Karpas-422 (cell line): ENCODE measurements around the gene RAB11FIP4. TPM values are rescaled to one million over a fixed set of nuclear protein-coding genes. Genes with fewer than 3 reads are reported as not detected.

Experiments
- DNase-seq: peaks from one replicate; pipeline ENCODE4 v3.0.0-alpha.2; 2015
- H2AFZ ChIP-seq: fragments of 200-600 bp; sonication (generic); 2 replicates; pipeline ENCODE4 v1.6.1; 2014; ENCODE audit warnings: antibody characterized with exemption, low read length, mixed read lengths
- H3K27ac ChIP-seq: fragments of 200-600 bp; sonication (generic); 2 replicates; pipeline ENCODE4 v1.5.1; 2014; ENCODE audit warnings: mild to moderate bottlenecking, low read length, moderate library complexity
- H3K27me3 ChIP-seq: fragments of 200-600 bp; sonication (generic); 2 replicates; pipeline ENCODE4 v1.6.1; 2014; ENCODE audit warnings: low read length, mixed read lengths
- H3K36me3 ChIP-seq: fragments of 200-600 bp; sonication (generic); 2 replicates; pipeline ENCODE4 v1.6.1; 2014; ENCODE audit warnings: low read length, mixed read lengths; ENCODE audit not compliant: insufficient read depth
- H3K4me1 ChIP-seq: fragments of 200-600 bp; sonication (generic); 2 replicates; pipeline ENCODE4 v1.6.1; 2014; ENCODE audit warnings: mild to moderate bottlenecking, low read length, mixed read lengths
- H3K4me2 ChIP-seq: fragments of 200-600 bp; sonication (generic); 2 replicates; pipeline ENCODE4 v1.6.1; 2014; ENCODE audit warnings: low read length, low read depth, mild to moderate bottlenecking; ENCODE audit not compliant: poor library complexity, severe bottlenecking
- H3K4me3 ChIP-seq: fragments of 200-600 bp; sonication (generic); 2 replicates; pipeline ENCODE4 v1.5.1; 2014; ENCODE audit warnings: mild to moderate bottlenecking, antibody characterized with exemption, low read length, mixed read lengths
- H3K79me2 ChIP-seq: fragments of 200-600 bp; sonication (generic); 2 replicates; pipeline ENCODE4 v1.6.1; 2014; ENCODE audit warnings: mild to moderate bottlenecking, low read length, mixed read lengths
- H3K9ac ChIP-seq: fragments of 200-600 bp; sonication (generic); 2 replicates; pipeline ENCODE4 v1.6.0; 2014; ENCODE audit warnings: low read length
- H3K9me2 ChIP-seq: fragments of 200-600 bp; sonication (generic), shearing (Covaris generic); replicated peaks from 2 replicates; pipeline ENCODE4 v1.6.0; 2014; ENCODE audit warnings: mild to moderate bottlenecking, low read length, moderate library complexity; ENCODE audit not compliant: insufficient read depth
- H3K9me3 ChIP-seq: fragments of 300-700, 200-600 bp; sonication (generic); 2 replicates; pipeline ENCODE4 v1.6.1; 2014; ENCODE audit warnings: low read length, mixed read lengths
- H4K20me1 ChIP-seq: fragments of 200-600 bp; sonication (generic); 2 replicates; pipeline ENCODE4 v1.6.1; 2014; ENCODE audit warnings: mild to moderate bottlenecking, antibody characterized with exemption, low read length, low read depth; ENCODE audit not compliant: insufficient read depth
- total RNA-seq: library from RNA; depleted of rRNA; stranded (reverse); fragments of >200 nt; shearing (Covaris generic); gene quantifications from 2 replicates; pipeline ENCODE4 v1.2.3, GENCODE V29; 2014; ENCODE audit warnings: low replicate concordance

Gene RAB11FIP4
- total RNA-seq, 1 experiment from 2014 or later = 3.6 TPM

DNA sequence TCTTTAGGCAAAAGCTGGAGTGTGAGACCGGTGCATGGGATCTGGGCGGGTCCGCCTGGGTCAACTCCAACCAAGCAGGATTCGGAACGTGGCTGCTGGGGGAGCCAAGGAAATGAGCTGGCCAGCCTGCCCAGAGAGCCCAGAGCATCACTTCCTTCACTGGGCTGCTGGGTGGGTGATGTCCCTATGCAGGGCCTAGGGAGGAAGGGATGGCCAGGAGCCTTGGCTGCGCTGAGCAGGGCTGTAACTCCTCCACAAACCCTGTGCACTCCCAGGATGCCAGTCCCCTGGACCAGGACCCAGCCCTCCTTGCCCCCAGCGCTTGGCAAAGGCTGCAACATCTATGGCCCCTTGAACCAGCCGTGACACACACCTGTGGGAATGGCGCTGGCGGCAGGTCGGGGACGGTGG lies 138.4 kb downstream of the RAB11FIP4 start:
- Histone ChIP-seq H4K20me1 (no peaks in the 10 kb centered on the region), H3K9ac (no peak overlapping the region), H3K4me1 (peaks cover 47% of the 10 kb centered on the region), H3K27ac (no peak overlapping the region), H3K4me2 (no peak overlapping the region), H3K27me3 (no peaks in the 10 kb centered on the region), H3K9me3 (no peaks in the 10 kb centered on the region), H3K36me3 (no peaks in the 10 kb centered on the region), H3K9me2 (no peaks in the 10 kb centered on the region), H3K79me2 (no peaks in the 10 kb centered on the region), H3K4me3 (no peak overlapping the region), H2AFZ (no peak overlapping the region)
- no peak for DNase-seq

GRCh38 chr17:31530391-31530985 lies 139.0 kb downstream of the RAB11FIP4 start:
- DNase-seq = no peak
- Histone ChIP-seq H3K9me2 (no peaks in the 10 kb centered on the region), H3K4me1 (peaks cover 47% of the 10 kb centered on the region), H3K27me3 (no peaks in the 10 kb centered on the region), H3K9me3 (no peaks in the 10 kb centered on the region), H2AFZ (no peak overlapping the region), H3K79me2 (no peaks in the 10 kb centered on the region), H4K20me1 (no peaks in the 10 kb centered on the region), H3K4me2 (no peak overlapping the region), H3K4me3 (no peak overlapping the region), H3K36me3 (no peaks in the 10 kb centered on the region), H3K9ac (no peak overlapping the region), H3K27ac (no peak overlapping the region)

GRCh38 chr17:31531336-31531980 lies 140.0 kb downstream of the RAB11FIP4 start:
- Histone ChIP-seq H3K27me3 (no peaks in the 10 kb centered on the region), H3K9ac (no peak overlapping the region), H4K20me1 (no peaks in the 10 kb centered on the region), H3K27ac (no peak overlapping the region), H3K36me3 (no peaks in the 10 kb centered on the region), H3K9me2 (no peaks in the 10 kb centered on the region), H3K9me3 (no peaks in the 10 kb centered on the region), H3K79me2 (no peaks in the 10 kb centered on the region), H2AFZ (no peak overlapping the region), H3K4me2 (no peak overlapping the region), H3K4me1 (peaks cover 47% of the 10 kb centered on the region), H3K4me3 (no peak overlapping the region)
- DNase-seq = no peak

DNA sequence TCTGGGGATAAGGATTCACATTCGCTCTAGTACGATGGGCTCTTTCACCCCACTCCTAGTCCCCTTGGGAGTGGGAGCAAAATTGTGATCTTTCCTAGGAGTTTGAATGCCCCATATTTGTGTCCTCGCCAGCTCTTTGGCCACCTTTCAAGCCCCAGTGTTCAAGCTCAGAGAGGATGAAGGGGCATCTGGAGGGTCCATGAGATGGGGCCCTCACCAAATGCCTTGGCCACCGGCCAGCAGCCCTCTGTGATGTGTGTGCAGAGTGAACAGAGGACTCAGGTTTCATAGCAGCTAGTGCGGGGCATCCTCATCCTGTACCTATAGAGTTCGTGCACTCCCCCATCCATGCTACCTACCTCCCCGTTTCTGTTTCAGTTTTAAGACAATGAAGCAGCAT lies 140.6 kb downstream of the RAB11FIP4 start:
- Histone ChIP-seq H3K9ac (no peak overlapping the region), H3K36me3 (no peaks in the 10 kb centered on the region)
- DNase-seq = no peak

DNA sequence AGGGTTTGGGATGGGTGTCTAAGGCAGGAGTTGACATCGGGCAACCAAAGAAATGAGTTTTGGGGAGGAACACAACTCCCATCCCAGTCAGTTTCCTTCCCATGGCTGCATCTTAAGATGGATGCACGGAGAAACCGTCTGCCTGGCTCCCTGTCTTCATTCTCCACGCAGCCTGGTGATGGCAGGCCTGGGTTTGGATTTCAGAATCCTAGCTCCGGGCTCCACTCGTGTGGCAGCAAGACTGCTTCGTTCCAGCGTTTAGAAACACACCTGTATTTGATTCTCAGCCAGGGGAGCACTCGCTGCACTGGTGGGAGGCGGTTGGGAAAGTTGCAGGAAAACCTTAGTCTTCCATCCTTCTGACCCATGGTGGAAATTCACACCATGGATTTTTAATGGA lies 141.1 kb downstream of the RAB11FIP4 start:
- Histone ChIP-seq H3K27ac (no peak overlapping the region), H3K36me3 (no peaks in the 10 kb centered on the region), H3K4me1 (peaks cover 47% of the 10 kb centered on the region), H3K79me2 (no peaks in the 10 kb centered on the region), H3K9ac (no peak overlapping the region), H3K27me3 (no peaks in the 10 kb centered on the region), H4K20me1 (no peaks in the 10 kb centered on the region), H3K4me2 (no peak overlapping the region), H3K9me2 (no peaks in the 10 kb centered on the region), H3K9me3 (no peaks in the 10 kb centered on the region), H2AFZ (no peak overlapping the region), H3K4me3 (no peak overlapping the region)
- DNase-seq = no peak

More for the DNA sequence above, 140.6 kb downstream of the RAB11FIP4 start:
- peaks cover 47% of the 10 kb centered on the region for H3K4me1 ChIP-seq
- H3K79me2 ChIP-seq = no peaks in the 10 kb centered on the region
- H4K20me1 ChIP-seq = no peaks in the 10 kb centered on the region
- H3K27ac ChIP-seq = no peak overlapping the region
- no peak overlapping the region for H3K4me3 ChIP-seq
- H3K4me2 ChIP-seq = no peak overlapping the region
- H3K9me3 ChIP-seq = no peaks in the 10 kb centered on the region
- no peaks in the 10 kb centered on the region for H3K9me2 ChIP-seq
- no peaks in the 10 kb centered on the region for H3K27me3 ChIP-seq
- no peak overlapping the region for H2AFZ ChIP-seq

- Histone ChIP-seq H2AFZ (no peak overlapping the region), H3K79me2 (no peaks in the 10 kb centered on the region), H3K27ac (no peak overlapping the region), H3K9ac (no peak overlapping the region), H4K20me1 (no peaks in the 10 kb centered on the region), H3K4me3 (no peak overlapping the region), H3K4me2 (peak overlapping the region; percentile 42), H3K36me3 (no peaks in the 10 kb centered on the region), H3K9me2 (no peaks in the 10 kb centered on the region), H3K27me3 (no peaks in the 10 kb centered on the region), H3K9me3 (no peaks in the 10 kb centered on the region), H3K4me1 (peaks cover 55% of the 10 kb centered on the region)
- DNase-seq = peak; percentile 65
Measured at GRCh38 chr17:31533546-31534155, 142.2 kb downstream of the RAB11FIP4 start.

- Histone ChIP-seq H3K4me3 (no peak overlapping the region), H3K36me3 (no peaks in the 10 kb centered on the region), H3K27ac (no peak overlapping the region), H3K9me3 (no peaks in the 10 kb centered on the region), H3K4me2 (no peak overlapping the region), H3K9me2 (no peaks in the 10 kb centered on the region), H2AFZ (no peak overlapping the region), H3K9ac (no peak overlapping the region), H4K20me1 (no peaks in the 10 kb centered on the region), H3K79me2 (no peaks in the 10 kb centered on the region), H3K4me1 (peaks cover 57% of the 10 kb centered on the region), H3K27me3 (no peaks in the 10 kb centered on the region)
- DNase-seq = no peak
Measured at GRCh38 chr17:31534223-31534888, 142.9 kb downstream of the RAB11FIP4 start.

GRCh38 chr17:31535581-31535981 lies 144.1 kb downstream of the RAB11FIP4 start:
- Histone ChIP-seq H4K20me1 (no peaks in the 10 kb centered on the region), H3K9me2 (no peaks in the 10 kb centered on the region), H3K36me3 (no peaks in the 10 kb centered on the region), H3K4me3 (peak overlapping the region; percentile 24), H3K4me2 (peak overlapping the region; percentile 60), H3K79me2 (no peaks in the 10 kb centered on the region), H2AFZ (no peak overlapping the region), H3K9ac (no peak overlapping the region; the same call in 1 of the 2 replicates), H3K4me1 (peaks cover 57% of the 10 kb centered on the region), H3K27me3 (no peaks in the 10 kb centered on the region), H3K9me3 (no peaks in the 10 kb centered on the region), H3K27ac (peak overlapping the region; percentile 55)
- DNase-seq = peak; percentile 77
